Measurements from ENCODE around the gene CDH23.

GRCh38 chr10:71747551-71748523 lies 351.1 kb downstream of the CDH23 start:
- TF ChIP-seq GATA2 (IDR thresholded peaks at IDR 0.05; ENCODE audit: low read depth, low read length) (no peak), GATA3 (IDR thresholded peaks at IDR 0.05; ENCODE audit: low read depth, low read length) (no peak)

Data from SH-SY5Y (cell line).